HG03175 (cell line): ENCODE data around the gene ARHGDIA.

ENCODE experiments used
- ATAC-seq: cut with Tn5 transposase; IDR thresholded peaks from one replicate; pipeline ENCODE4 v1.9.1; 2021; ENCODE audit warnings: mild to moderate bottlenecking, moderate library complexity; ENCODE audit not compliant: unreplicated experiment

The ARHGDIA gene

GRCh38 chr17:81870981-81871386 is at the start of gene ARHGDIA:
ARHGDIA (minus strand) TSS chr17:81871337; CDS start chr17:81869930, 1,407 bp downstream.
- ATAC-seq, result peak; percentile 18

- no peak for ATAC-seq
Measured at GRCh38 chr17:81918832-81919545, 47.9 kb upstream of the ARHGDIA start.

- ATAC-seq, result peak; percentile 9
Measured at GRCh38 chr17:81918333-81918669, 47.2 kb upstream of the ARHGDIA start.

- peak; percentile 74 for ATAC-seq
Measured at GRCh38 chr17:81917565-81918332, 46.6 kb upstream of the ARHGDIA start, which contains the start of gene SIRT7. SIRT7 (minus strand) TSS chr17:81918176; CDS start chr17:81918131, 45 bp downstream.

- ATAC-seq, result no peak
Measured at GRCh38 chr17:81916234-81917001, 45.3 kb upstream of the ARHGDIA start.

GRCh38 chr17:81915331-81915730 is 44.2 kb upstream of the ARHGDIA start:
- no peak for ATAC-seq

GRCh38 chr17:81914103-81914850 is 43.1 kb upstream of the ARHGDIA start:
- no peak for ATAC-seq

- no peak for ATAC-seq
Measured at GRCh38 chr17:81913394-81914102, 42.4 kb upstream of the ARHGDIA start.

- ATAC-seq, result no peak
Measured at GRCh38 chr17:81912441-81913309, 41.5 kb upstream of the ARHGDIA start.

GRCh38 chr17:81911969-81912368 is 40.8 kb upstream of the ARHGDIA start:
- no peak for ATAC-seq

- ATAC-seq, result peak; percentile 73
Measured at GRCh38 chr17:81911277-81911961, 40.3 kb upstream of the ARHGDIA start, which contains the start of gene PCYT2. PCYT2 (minus strand) TSS chr17:81911399; CDS start chr17:81911355, 44 bp downstream.

- ATAC-seq, result peak; percentile 28
Measured at GRCh38 chr17:81910840-81911276, 39.7 kb upstream of the ARHGDIA start.

- ATAC-seq, result no peak
Measured at GRCh38 chr17:81909966-81910839, 39.1 kb upstream of the ARHGDIA start.

GRCh38 chr17:81909231-81909630 is 38.1 kb upstream of the ARHGDIA start:
- ATAC-seq, result no peak

GRCh38 chr17:81908793-81909192 is 37.7 kb upstream of the ARHGDIA start:
- ATAC-seq, result no peak

- no peak for ATAC-seq
Measured at GRCh38 chr17:81907219-81908145, 36.3 kb upstream of the ARHGDIA start.
